ENCODE results near the gene CLDN16. TPM values are rescaled to one million over a fixed set of nuclear protein-coding genes. Genes with fewer than 3 reads are reported as not detected.

Gene CLDN16
- total and polyA plus RNA-seq, 2 of the 4 experiments (the other 2 are of a cell fraction), result under 0.01 to 0.09 TPM

- no peaks in the 10 kb centered on the region for H3K27me3 ChIP-seq (ENCODE audit: control insufficient read depth, insufficient read depth, low read length)
- peak overlapping the region; percentile 76 for H2BK5ac ChIP-seq (ENCODE audit: low read depth, low read length, poor library complexity, severe bottlenecking)
- peak; percentile 41 for DNase-seq
- H3K14ac ChIP-seq (replicated peaks; ENCODE audit: low read depth, low read length), result peak overlapping the region; percentile 83
- H4K91ac ChIP-seq (ENCODE audit: insufficient read depth, low read depth, low read length), result peak overlapping the region; percentile 61
- ATAC-seq (ENCODE audit: low read depth), result no peak
- no peaks in the 10 kb centered on the region for H4K20me1 ChIP-seq (ENCODE audit: insufficient read depth, low read length)
- H2AK9ac ChIP-seq (replicated peaks; ENCODE audit: low read depth, low read length, poor library complexity), result no peak overlapping the region
- peak overlapping the region; percentile 86; the same call in 1 of the 2 replicates for H3K18ac ChIP-seq (ENCODE audit: low read depth, low read length)
- H2BK15ac ChIP-seq (ENCODE audit: low read depth, low read length), result peak overlapping the region; percentile 78; the same call in 2 of the 3 replicates
- peak overlapping the region; percentile 80; the same call in 1 of the 2 replicates for H4K5ac ChIP-seq (ENCODE audit: low read depth, low read length)
- H3K4me1 ChIP-seq (ENCODE audit: control insufficient read depth, insufficient read depth, low read length), result peaks cover 14% of the 10 kb centered on the region
- H3K4me2 ChIP-seq (ENCODE audit: low read depth, low read length), result no peak overlapping the region
- H3K56ac ChIP-seq (ENCODE audit: extremely low read depth, insufficient read depth, low read length), result peak overlapping the region; percentile 26
- dilution Hi-C loops (cut with HindIII; ENCODE audit: low sequenced_read_pairs, unreplicated experiment), result no loop called here
- H3K9ac ChIP-seq (ENCODE audit: low read depth, low read length), result no peak overlapping the region
- peak overlapping the region; percentile 14; the same call in 1 of the 2 replicates for H3K27ac ChIP-seq (ENCODE audit: insufficient read depth, low read length)
- peak overlapping the region; percentile 94 for H2BK120ac ChIP-seq (ENCODE audit: low read depth, low read length)
- H3K23ac ChIP-seq (ENCODE audit: low read depth, low read length), result peak overlapping the region; percentile 84; the same call in 1 of the 2 replicates
- TF ChIP-seq CTCF (conservative IDR thresholded peaks at IDR 0.05; ENCODE audit: low read depth, low read length) (no peak), POLR2A (IDR thresholded peaks at IDR 0.05; ENCODE audit: low read depth, low read length) (no peak)
- H3K4me3 ChIP-seq (ENCODE audit: insufficient read depth, low read depth, low read length), result no peak overlapping the region
- H3K36me3 ChIP-seq (ENCODE audit: control insufficient read depth, insufficient read depth, low read length), result no peaks in the 10 kb centered on the region
- H3K9me1 ChIP-seq (ENCODE audit: insufficient read depth, low read length), result peaks cover 3% of the 10 kb centered on the region
- peak overlapping the region; percentile 92 for H2AK5ac ChIP-seq (ENCODE audit: low read depth, low read length)
- in situ Hi-C loops (cut with MboI; ENCODE audit: low sequenced_read_pairs), result no loop called here
- H3K4ac ChIP-seq (ENCODE audit: low read depth, low read length), result peak overlapping the region; percentile 89
- peaks cover 3% of the 10 kb centered on the region; the same call in 1 of the 2 replicates for H3K9me3 ChIP-seq (ENCODE audit: control insufficient read depth, insufficient read depth, low read length)
- intact Hi-C loops (cut with micrococcal nuclease), result no loop called here
- ChIA-PET CTCF (interaction anchor here (1.7 kb wide), 1 partner anchor 18 kb away, joined by 5 read pairs; the partner anchor contains the start of gene CLDN1), POLR2A (ENCODE audit: unreplicated experiment) (no interaction called here)
- peak overlapping the region; percentile 46 to 92; a peak in 3 of 4 replicates for H4K8ac ChIP-seq (ENCODE audit: low read depth in 2 of 2, low read length in 2 of 2)
- WGBS, 2 experiments (ENCODE audit: extremely low coverage in 2 of 2, insufficient read length in 1 of 2), result no CpG with 5 or more reads among the region's 2 CpGs
- no TSS peak for BruUV-seq (replicated peaks)
- peak overlapping the region; percentile 95; the same call in 1 of the 2 replicates for H2BK20ac ChIP-seq (ENCODE audit: low read depth, low read length)
- no peaks in the 10 kb centered on the region for H3K79me1 ChIP-seq (ENCODE audit: low read depth in 1 of 2, low read length in 2 of 2)
- no peak overlapping the region for H2AFZ ChIP-seq (replicated peaks; ENCODE audit: low read length, poor library complexity)
Observed at GRCh38 chr3:190340071-190340470, 47.9 kb upstream of the CLDN16 start.
